ENCODE data around the gene PEPD. TPM values are rescaled to one million over a fixed set of nuclear protein-coding genes. Genes with fewer than 3 reads are reported as not detected.

PEPD gene
- total RNA-seq, 5 donors from 2014 or later (not counting 1 experiment from before 2014, with no cell fraction given) = 23.5 to 38.8 (median 31.8) TPM

DNA sequence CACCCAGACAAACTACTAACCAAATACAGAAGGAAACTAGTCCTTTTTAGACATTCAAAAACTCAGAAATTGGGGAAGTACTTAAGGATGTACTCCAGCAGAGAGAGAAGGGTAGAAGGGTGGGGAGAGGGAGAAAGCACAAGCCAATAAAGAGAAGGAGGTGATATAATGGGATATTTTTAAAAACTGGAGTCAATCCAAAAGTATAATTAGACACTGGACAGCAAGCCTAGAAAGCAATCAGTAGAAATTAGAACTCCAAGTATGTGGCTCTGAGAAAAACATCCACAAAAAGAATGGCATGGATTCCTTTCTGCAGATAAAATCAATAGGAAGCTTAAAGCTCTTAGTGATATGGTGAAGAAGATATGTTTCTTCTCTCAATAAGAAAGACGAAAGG is 55.8 kb downstream of the PEPD start:
- no peaks in the 10 kb centered on the region for H3K27me3 ChIP-seq (replicated peaks in 1 of 2; ENCODE audit: control insufficient read depth in 2 of 2, extremely low read depth in 1 of 2, insufficient read depth in 2 of 2, low read length in 1 of 2)
- ChIA-PET POLR2A (no interaction called here), CTCF (no interaction called here)
- H3K36me3 ChIP-seq (ENCODE audit: control insufficient read depth in 2 of 2, extremely low read depth in 1 of 2, insufficient read depth in 1 of 2, low read length in 1 of 2) = peaks cover 8 to 13% of the 10 kb centered on the region in 2 donors
- WGBS (ENCODE audit: insufficient coverage) = no CpG with 5 or more reads among the region's 1 CpG
- DNase-seq = no peak
- no peaks in the 10 kb centered on the region for H3K9me3 ChIP-seq
- H3K4me3 ChIP-seq (ENCODE audit: control insufficient read depth in 1 of 2, extremely low read depth in 1 of 2, low read length in 1 of 2) = no peak overlapping the region
- H3K27ac Mint-ChIP-seq = no peak overlapping the region
- H3K27ac ChIP-seq (ENCODE audit: low read length) = no peak overlapping the region
- peaks cover 17% of the 10 kb centered on the region for H3K36me3 Mint-ChIP-seq
- H3K9me3 Mint-ChIP-seq = no peaks in the 10 kb centered on the region
- ATAC-seq (replicated peaks in 1 of 4) = no peak
- no peaks in the 10 kb centered on the region for H3K4me1 ChIP-seq (ENCODE audit: control insufficient read depth in 1 of 2, extremely low read depth in 1 of 2, insufficient read depth in 2 of 2, low read length in 2 of 2)
- no peaks in the 10 kb centered on the region for H3K4me1 Mint-ChIP-seq
- no peaks in the 10 kb centered on the region for H3K27me3 Mint-ChIP-seq
- no peak overlapping the region for H3K4me3 Mint-ChIP-seq

DNA sequence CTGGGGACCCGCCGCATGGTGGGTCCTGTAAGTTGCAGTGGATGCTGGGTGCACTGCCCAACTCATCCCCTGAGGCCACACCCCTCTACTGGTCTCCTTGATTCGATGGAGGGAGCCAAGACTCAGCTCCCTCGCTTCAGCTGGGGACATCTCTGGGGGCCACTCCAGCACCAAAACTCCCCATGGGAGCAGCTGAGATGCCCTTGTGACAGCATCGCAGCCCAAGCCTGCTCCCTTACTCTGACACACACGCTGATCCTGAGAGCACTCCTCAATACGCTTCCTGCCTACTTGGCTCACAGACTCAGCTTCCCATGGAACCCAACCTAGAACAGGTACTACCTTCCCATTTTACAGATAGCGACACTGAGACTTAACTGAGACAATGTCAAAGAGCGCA is 56.2 kb downstream of the PEPD start:
- 85% methylated on average over 7 of the region's 9 CpGs for WGBS (ENCODE audit: insufficient coverage)
- Mint-ChIP-seq H3K9me3 (no peaks in the 10 kb centered on the region), H3K27me3 (no peaks in the 10 kb centered on the region), H3K36me3 (peaks cover 21% of the 10 kb centered on the region), H3K27ac (no peak overlapping the region), H3K4me3 (no peak overlapping the region), H3K4me1 (no peaks in the 10 kb centered on the region)
- H3K4me3 ChIP-seq (ENCODE audit: control insufficient read depth in 1 of 2, extremely low read depth in 1 of 2, low read length in 1 of 2) = no peak overlapping the region
- H3K27me3 ChIP-seq (replicated peaks in 1 of 2; ENCODE audit: control insufficient read depth in 2 of 2, extremely low read depth in 1 of 2, insufficient read depth in 2 of 2, low read length in 1 of 2) = no peaks in the 10 kb centered on the region
- DNase-seq (no peak), ATAC-seq (replicated peaks in 1 of 4) (no peak)
- ChIA-PET POLR2A (no interaction called here), CTCF (no interaction called here)
- no peaks in the 10 kb centered on the region for H3K9me3 ChIP-seq
- H3K36me3 ChIP-seq (ENCODE audit: control insufficient read depth in 2 of 2, extremely low read depth in 1 of 2, insufficient read depth in 1 of 2, low read length in 1 of 2) = peaks cover 9 to 13% of the 10 kb centered on the region in 2 donors
- no peak overlapping the region for H3K27ac ChIP-seq (ENCODE audit: low read length)
- no peaks in the 10 kb centered on the region for H3K4me1 ChIP-seq (ENCODE audit: control insufficient read depth in 1 of 2, extremely low read depth in 1 of 2, insufficient read depth in 2 of 2, low read length in 2 of 2)

GRCh38 chr19:33464733-33465115 is 56.9 kb downstream of the PEPD start:
- Histone ChIP-seq H3K9me3 (no peaks in the 10 kb centered on the region), H3K27ac (ENCODE audit: low read length) (no peak overlapping the region), H3K4me1 (ENCODE audit: control insufficient read depth in 1 of 2, extremely low read depth in 1 of 2, insufficient read depth in 2 of 2, low read length in 2 of 2) (no peaks in the 10 kb centered on the region), H3K27me3 (replicated peaks in 1 of 2; ENCODE audit: control insufficient read depth in 2 of 2, extremely low read depth in 1 of 2, insufficient read depth in 2 of 2, low read length in 1 of 2) (no peaks in the 10 kb centered on the region), H3K4me3 (ENCODE audit: control insufficient read depth in 1 of 2, extremely low read depth in 1 of 2, low read length in 1 of 2) (no peak overlapping the region), H3K36me3 (ENCODE audit: control insufficient read depth in 2 of 2, extremely low read depth in 1 of 2, insufficient read depth in 1 of 2, low read length in 1 of 2) (peaks cover 11 to 13% of the 10 kb centered on the region in 2 donors)
- 89% methylated on average over 7 of the region's 10 CpGs for WGBS (ENCODE audit: insufficient coverage)
- DNase-seq = no peak
- POLR2A ChIA-PET = no interaction called here
- CTCF ChIA-PET = no interaction called here
- Mint-ChIP-seq H3K27me3 (no peaks in the 10 kb centered on the region), H3K4me3 (no peak overlapping the region), H3K36me3 (peaks cover 26% of the 10 kb centered on the region), H3K4me1 (no peaks in the 10 kb centered on the region), H3K27ac (no peak overlapping the region), H3K9me3 (no peaks in the 10 kb centered on the region)
- no peak for ATAC-seq (replicated peaks in 1 of 4)

DNA sequence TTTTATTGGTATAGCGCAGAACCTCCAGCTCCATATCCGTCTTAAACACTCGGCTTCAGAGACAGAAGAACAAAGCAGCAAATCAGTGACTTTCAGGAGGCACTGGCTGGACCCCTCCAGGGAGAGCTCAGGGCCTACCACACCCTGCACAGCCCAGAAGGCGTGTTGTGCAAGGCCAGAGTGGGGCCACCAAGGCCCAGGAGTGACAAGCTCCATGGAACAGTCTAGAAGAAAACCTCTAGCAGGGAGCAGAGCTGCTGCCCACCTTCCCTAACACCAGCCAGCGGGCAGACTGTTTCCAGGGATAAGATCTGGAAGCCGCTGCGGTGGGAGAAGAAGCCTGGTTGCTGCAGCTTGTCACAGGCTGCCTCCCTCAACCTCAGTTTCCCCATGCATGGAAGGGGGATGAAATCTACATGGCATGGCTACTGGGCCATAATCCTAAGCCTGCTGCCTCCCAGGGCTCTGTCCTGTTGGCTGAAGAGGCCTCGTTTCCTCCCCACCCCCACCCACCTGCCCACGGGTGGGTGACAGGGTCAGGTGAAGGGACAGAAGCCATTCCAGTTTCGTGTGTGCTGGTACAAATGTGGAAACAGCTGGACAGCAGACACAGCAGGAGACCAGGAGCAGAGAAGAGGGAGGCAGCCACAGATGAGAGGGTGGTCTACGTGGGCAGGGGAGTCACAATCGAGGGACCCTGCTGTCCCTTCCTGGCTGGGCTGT is 57.4 kb downstream of the PEPD start:
- Mint-ChIP-seq H3K27me3 (no peaks in the 10 kb centered on the region), H3K9me3 (no peaks in the 10 kb centered on the region), H3K27ac (no peak overlapping the region), H3K36me3 (peaks cover 26% of the 10 kb centered on the region), H3K4me1 (no peaks in the 10 kb centered on the region), H3K4me3 (no peak overlapping the region)
- no peak for DNase-seq
- WGBS (ENCODE audit: insufficient coverage) = 94% methylated on average over 6 of the region's 12 CpGs
- ChIA-PET POLR2A (no interaction called here), CTCF (no interaction called here)
- Histone ChIP-seq H3K4me3 (ENCODE audit: control insufficient read depth in 1 of 2, extremely low read depth in 1 of 2, low read length in 1 of 2) (no peak overlapping the region), H3K9me3 (no peaks in the 10 kb centered on the region), H3K27ac (ENCODE audit: low read length) (no peak overlapping the region), H3K4me1 (ENCODE audit: control insufficient read depth in 1 of 2, extremely low read depth in 1 of 2, insufficient read depth in 2 of 2, low read length in 2 of 2) (no peaks in the 10 kb centered on the region), H3K36me3 (ENCODE audit: control insufficient read depth in 2 of 2, extremely low read depth in 1 of 2, insufficient read depth in 1 of 2, low read length in 1 of 2) (peaks cover 11 to 13% of the 10 kb centered on the region in 2 donors), H3K27me3 (replicated peaks in 1 of 2; ENCODE audit: control insufficient read depth in 2 of 2, extremely low read depth in 1 of 2, insufficient read depth in 2 of 2, low read length in 1 of 2) (no peaks in the 10 kb centered on the region)
- ATAC-seq (replicated peaks in 1 of 4) = no peak

- no peaks in the 10 kb centered on the region for H3K4me1 ChIP-seq (ENCODE audit: control insufficient read depth in 1 of 2, extremely low read depth in 1 of 2, insufficient read depth in 2 of 2, low read length in 2 of 2)
- peaks cover 8 to 13% of the 10 kb centered on the region in 2 donors for H3K36me3 ChIP-seq (ENCODE audit: control insufficient read depth in 2 of 2, extremely low read depth in 1 of 2, insufficient read depth in 1 of 2, low read length in 1 of 2)
- ATAC-seq (replicated peaks in 1 of 4) = no peak
- WGBS (ENCODE audit: insufficient coverage) = 92% methylated on average over 8 of the region's 10 CpGs
- no peak overlapping the region for H3K4me3 Mint-ChIP-seq
- ChIA-PET POLR2A (no interaction called here), CTCF (no interaction called here)
- no peak overlapping the region for H3K4me3 ChIP-seq (ENCODE audit: control insufficient read depth in 1 of 2, extremely low read depth in 1 of 2, low read length in 1 of 2)
- H3K4me1 Mint-ChIP-seq = no peaks in the 10 kb centered on the region
- H3K27me3 ChIP-seq (replicated peaks in 1 of 2; ENCODE audit: control insufficient read depth in 2 of 2, extremely low read depth in 1 of 2, insufficient read depth in 2 of 2, low read length in 1 of 2) = no peaks in the 10 kb centered on the region
- H3K36me3 Mint-ChIP-seq = peaks cover 26% of the 10 kb centered on the region
- no peak overlapping the region for H3K27ac Mint-ChIP-seq
- no peaks in the 10 kb centered on the region for H3K9me3 Mint-ChIP-seq
- no peak for DNase-seq
- no peaks in the 10 kb centered on the region for H3K27me3 Mint-ChIP-seq
- H3K9me3 ChIP-seq = no peaks in the 10 kb centered on the region
- H3K27ac ChIP-seq (ENCODE audit: low read length) = no peak overlapping the region
Observed at GRCh38 chr19:33463199-33463598, 58.4 kb downstream of the PEPD start.

- H3K27me3 ChIP-seq (replicated peaks in 1 of 2; ENCODE audit: control insufficient read depth in 2 of 2, extremely low read depth in 1 of 2, insufficient read depth in 2 of 2, low read length in 1 of 2) = no peaks in the 10 kb centered on the region
- Mint-ChIP-seq H3K27me3 (no peaks in the 10 kb centered on the region), H3K4me3 (no peak overlapping the region), H3K4me1 (no peaks in the 10 kb centered on the region), H3K36me3 (peaks cover 23% of the 10 kb centered on the region), H3K27ac (no peak overlapping the region), H3K9me3 (no peaks in the 10 kb centered on the region)
- no peak for ATAC-seq (replicated peaks in 1 of 4)
- H3K4me1 ChIP-seq (ENCODE audit: control insufficient read depth in 1 of 2, extremely low read depth in 1 of 2, insufficient read depth in 2 of 2, low read length in 2 of 2) = no peaks in the 10 kb centered on the region
- no peak overlapping the region for H3K27ac ChIP-seq (ENCODE audit: low read length)
- ChIA-PET CTCF (no interaction called here), POLR2A (no interaction called here)
- 75% methylated on average over 7 of the region's 16 CpGs for WGBS (ENCODE audit: insufficient coverage)
- no peaks in the 10 kb centered on the region for H3K9me3 ChIP-seq
- no peak for DNase-seq
- peaks cover 7 to 13% of the 10 kb centered on the region in 2 donors for H3K36me3 ChIP-seq (ENCODE audit: control insufficient read depth in 2 of 2, extremely low read depth in 1 of 2, insufficient read depth in 1 of 2, low read length in 1 of 2)
- no peak overlapping the region for H3K4me3 ChIP-seq (ENCODE audit: control insufficient read depth in 1 of 2, extremely low read depth in 1 of 2, low read length in 1 of 2)
Observed at GRCh38 chr19:33462112-33462791, 59.3 kb downstream of the PEPD start.

Data from T-cell (primary cell).